Adipose tissue (tissue), 3 donors: Measurements from ENCODE around the gene CCNA2. TPM values are rescaled to one million over a fixed set of nuclear protein-coding genes. Genes with fewer than 3 reads are reported as not detected.

Experiments used
- H3K27ac ChIP-seq: one replicate; pipeline ENCODE4 v1.5.1; 2013; ENCODE audit warnings: low read depth, low read length
- WGBS, 3 donors: extraction: QIAGEN DNeasy Blood & Tissue Kit; methylation state at CpG; one replicate each; pipeline ENCODE4 v1.1.7; 2013; 5-methylcytosine and 5-hydroxymethylcytosine counted together
- polyA plus RNA-seq, 3 donors: library from polyadenylated mRNA; stranded (reverse); fragments of 200-250 nt; gene quantifications; one replicate each; pipeline ENCODE4 v1.2.3, GENCODE V29; 2013
- donor health status: healthy with polysubstance abuse.
- donor health status: Bipolar disorder and iron deficiency.
- donor health status: healthy.

The CCNA2 gene
- polyA plus RNA-seq, 3 donors: 0.28 to 1.2 (median 0.41) TPM

GRCh38 chr4:121817006-121817405, 6.7 kb downstream of the CCNA2 start:
- H3K27ac ChIP-seq: no peak overlapping the region
- WGBS, 3 donors: 75 to 95% (median 87%) methylated on average over 3 of the region's 3 CpGs

GRCh38 chr4:121814756-121815155, 8.9 kb downstream of the CCNA2 start:
- H3K27ac ChIP-seq: no peak overlapping the region
- WGBS, 3 donors: 86 to 90% (median 87%) methylated on average over 2 of the region's 2 CpGs

GRCh38 chr4:121811122-121811521, 12.6 kb downstream of the CCNA2 start:
- H3K27ac ChIP-seq: no peak overlapping the region

- 73 to 83% (median 78%) methylated on average over 4 of the region's 4 CpGs for WGBS, 3 donors
- H3K27ac ChIP-seq: no peak overlapping the region
Observed at GRCh38 chr4:121806411-121806810, 17.3 kb downstream of the CCNA2 start.

- WGBS, 3 donors: 14 to 18% (median 17%) methylated on average over 4 of the region's 4 CpGs
- no peak overlapping the region for H3K27ac ChIP-seq
Observed at GRCh38 chr4:121801715-121802075, 22.0 kb downstream of the CCNA2 start.

GRCh38 chr4:121800961-121801714, 22.5 kb downstream of the CCNA2 start, which contains the start of gene EXOSC9:
EXOSC9 (plus strand) TSS chr4:121801323; CDS start chr4:121801425, 102 bp downstream.
- WGBS, 3 donors: 0 to 1% (median 1%) methylated on average over 48 of the region's 48 CpGs
- peak within 1 kb of the TSS; percentile 53 for H3K27ac ChIP-seq

- WGBS, 3 donors: 30 to 38% (median 37%) methylated on average over 8 of the region's 8 CpGs
- H3K27ac ChIP-seq: peak overlapping the region; percentile 53
Observed at GRCh38 chr4:121800638-121800960, 23.1 kb downstream of the CCNA2 start.

- 90 to 92% (median 91%) methylated on average over 3 of the region's 3 CpGs for WGBS, 3 donors
- H3K27ac ChIP-seq: no peak overlapping the region
Observed at GRCh38 chr4:121799867-121800501, 23.7 kb downstream of the CCNA2 start.

- 59 to 74% (median 62%) methylated on average over 2 of the region's 2 CpGs for WGBS, 3 donors
- H3K27ac ChIP-seq: no peak overlapping the region
Observed at GRCh38 chr4:121799208-121799823, 24.4 kb downstream of the CCNA2 start.

- H3K27ac ChIP-seq: no peak overlapping the region
Observed at GRCh38 chr4:121796283-121796682, 27.4 kb downstream of the CCNA2 start.

- 63 to 70% (median 64%) methylated on average over 5 of the region's 5 CpGs for WGBS, 3 donors
Observed at GRCh38 chr4:121794505-121795188, 29.0 kb downstream of the CCNA2 start.

GRCh38 chr4:121792966-121793365, 30.7 kb downstream of the CCNA2 start:
- H3K27ac ChIP-seq: no peak overlapping the region
- WGBS, 3 donors: 89 to 93% (median 92%) methylated on average over 2 of the region's 2 CpGs

More at GRCh38 chr4:121794505-121795188, 29.0 kb downstream of the CCNA2 start:
- H3K27ac ChIP-seq: no peak overlapping the region

GRCh38 chr4:121791481-121791880, 32.2 kb downstream of the CCNA2 start:
- 83 to 90% (median 87%) methylated on average over 5 of the region's 5 CpGs for WGBS, 3 donors
- H3K27ac ChIP-seq: no peak overlapping the region

GRCh38 chr4:121790976-121791375, 32.7 kb downstream of the CCNA2 start:
- no peak overlapping the region for H3K27ac ChIP-seq

GRCh38 chr4:121789960-121790829, 33.5 kb downstream of the CCNA2 start:
- 61 to 70% (median 69%) methylated on average over 3 of the region's 3 CpGs for WGBS, 3 donors
- no peak overlapping the region for H3K27ac ChIP-seq

- 47 to 87% (median 70%) methylated on average over 1 of the region's 1 CpG for WGBS, 3 donors
- no peak overlapping the region for H3K27ac ChIP-seq
Observed at GRCh38 chr4:121789455-121789854, 34.2 kb downstream of the CCNA2 start.

- no peak overlapping the region for H3K27ac ChIP-seq
- 78 to 91% (median 88%) methylated on average over 2 of the region's 2 CpGs for WGBS, 3 donors
Observed at GRCh38 chr4:121788896-121789295, 34.8 kb downstream of the CCNA2 start.

- no peak overlapping the region for H3K27ac ChIP-seq
- WGBS, 3 donors: 59 to 79% (median 71%) methylated on average over 2 of the region's 2 CpGs
Observed at GRCh38 chr4:121786221-121786620, 37.5 kb downstream of the CCNA2 start.
